K562 (cell line): ENCODE data around the gene ZMYND19. TPM values are rescaled to one million over a fixed set of nuclear protein-coding genes. Genes with fewer than 3 reads are reported as not detected.

Experiments used
- ARNT ChIP-seq, 2 experiments: fragments of 450-650 bp; IDR thresholded peaks; 2 replicates each; pipeline ENCODE4 v1.6.1; 2016; ENCODE audit warnings: mild to moderate bottlenecking in 1 of 2
- ATF1 ChIP-seq, 2 experiments: fragments of 450-650 bp in 1 of 2; IDR thresholded peaks; 2 replicates each; pipeline ENCODE4 v1.6.1; 2016; ENCODE audit warnings: missing compliant biosample characterization in 1 of 2, missing genetic modification characterization in 1 of 2
- EP400 ChIP-seq: fragments of 450-650 bp; IDR thresholded peaks from 2 replicates; pipeline ENCODE4 v1.6.1; 2017; ENCODE audit warnings: antibody characterized with exemption, mild to moderate bottlenecking, moderate library complexity
- GABPB2 ChIP-seq: fragments of 250-450 bp; sonication (Bioruptor Pico); conservative IDR thresholded peaks from 2 replicates; pipeline ENCODE4 v1.5.1; 2021; ENCODE audit warnings: mild to moderate bottlenecking
- HDAC8 ChIP-seq: fragments of 450-650 bp; IDR thresholded peaks from 2 replicates; pipeline ENCODE4 v1.6.1; 2016; ENCODE audit warnings: mild to moderate bottlenecking, missing genetic modification characterization, moderate library complexity, missing compliant biosample characterization
- HLTF ChIP-seq: fragments of 450-650 bp; IDR thresholded peaks from 2 replicates; pipeline ENCODE4 v1.6.1; 2016
- ILK ChIP-seq: fragments of 450-650 bp; IDR thresholded peaks from 2 replicates; pipeline ENCODE4 v1.6.1; 2016; ENCODE audit warnings: missing genetic modification characterization, low read depth, mild to moderate bottlenecking, missing compliant biosample characterization, moderate library complexity, borderline replicate concordance
- KDM4B ChIP-seq, 2 experiments: fragments of 450-650 bp in 1 of 2; sonication (generic) in 1 of 2; IDR thresholded peaks; 2 replicates each; pipeline ENCODE4 v1.6.1; 2016 to 2017; ENCODE audit warnings: borderline replicate concordance in 2 of 2, antibody characterized with exemption in 1 of 2, low read depth in 1 of 2, mild to moderate bottlenecking in 1 of 2
- KLF1 ChIP-seq: fragments of 450-650 bp; IDR thresholded peaks from 2 replicates; pipeline ENCODE4 v1.6.1; 2016; ENCODE audit warnings: missing genetic modification characterization, missing compliant biosample characterization
- KLF10 ChIP-seq: fragments of 250-450 bp; sonication (Bioruptor Pico); IDR thresholded peaks from 2 replicates; pipeline ENCODE4 v1.6.1; 2021; ENCODE audit warnings: matching md5 sums
- NUFIP1 ChIP-seq: fragments of 450-650 bp; IDR thresholded peaks from 2 replicates; pipeline ENCODE4 v1.6.1; 2018; ENCODE audit not compliant: partially characterized antibody
- PHF21A ChIP-seq: fragments of 450-650 bp; IDR thresholded peaks from 2 replicates; pipeline ENCODE4 v1.6.1; 2017; ENCODE audit warnings: low read depth, borderline replicate concordance
- PHF8 ChIP-seq: fragments of 200-600 bp; sonication (generic); IDR thresholded peaks from 2 replicates; pipeline ENCODE4 v1.6.1; 2012; ENCODE audit warnings: mixed run types, mild to moderate bottlenecking, inconsistent platforms, low read length, moderate library complexity, borderline replicate concordance
- POLR2G ChIP-seq: fragments of 200-400 bp; formaldehyde crosslinking; IDR thresholded peaks from 2 replicates; pipeline ENCODE4 v1.6.1; 2017; ENCODE audit warnings: low read depth, mild to moderate bottlenecking, antibody characterized with exemption, low read length, moderate library complexity
- SIRT6 ChIP-seq: IDR thresholded peaks from one replicate; pipeline ENCODE4 v1.6.1; 2012; ENCODE audit warnings: low read depth, mild to moderate bottlenecking, control low read depth, inconsistent platforms, low read length, moderate library complexity
- TAF7 ChIP-seq: fragments of 450-650 bp; IDR thresholded peaks from 2 replicates; pipeline ENCODE4 v1.6.1; 2016; ENCODE audit warnings: missing genetic modification characterization, missing compliant biosample characterization
- TBL1XR1 ChIP-seq, 2 experiments: IDR thresholded peaks; 2 replicates each; pipeline ENCODE4 v1.6.1; 2012; ENCODE audit warnings: improper control_type of control experiment in 2 of 2, low read length in 2 of 2, mild to moderate bottlenecking in 1 of 2
- TBP ChIP-seq: optimal IDR thresholded peaks from 2 replicates; pipeline ENCODE3; 2011; ENCODE audit warnings: low read depth, low read length, improper control_type of control experiment
- TFE3 ChIP-seq: fragments of 450-650 bp; formaldehyde crosslinking; IDR thresholded peaks from 2 replicates; pipeline ENCODE4 v1.4.0; 2020; ENCODE audit warnings: mild to moderate bottlenecking, mixed read lengths
- TSC22D4 ChIP-seq: fragments of 450-650 bp; IDR thresholded peaks from 2 replicates; pipeline ENCODE4 v1.6.1; 2016; ENCODE audit warnings: missing genetic modification characterization, missing biosample characterization, control low read depth
- ZFP1 ChIP-seq: fragments of 450-650 bp; formaldehyde crosslinking; IDR thresholded peaks from 2 replicates; pipeline ENCODE4 v1.4.0; 2020; ENCODE audit warnings: mild to moderate bottlenecking, mixed read lengths
- ZHX1 ChIP-seq: fragments of 150-350 bp; conservative IDR thresholded peaks from 2 replicates; pipeline ENCODE4 v1.6.1; 2014; ENCODE audit warnings: low read length
- ZNF12 ChIP-seq: sonication (generic); formaldehyde crosslinking; IDR thresholded peaks from 2 replicates; pipeline ENCODE4 v1.4.0; 2020; ENCODE audit warnings: mild to moderate bottlenecking, missing genetic modification reagents
- ZNF146 ChIP-seq: IDR thresholded peaks from one replicate; pipeline ENCODE4 v1.6.1; 2018; ENCODE audit warnings: missing compliant biosample characterization; ENCODE audit not compliant: unreplicated experiment
- ZNF232 ChIP-seq: sonication (generic); formaldehyde crosslinking; IDR thresholded peaks from 2 replicates; pipeline ENCODE4 v1.8.0; 2022; ENCODE audit warnings: mild to moderate bottlenecking, missing genetic modification reagents
- ZNF431 ChIP-seq: sonication (generic); formaldehyde crosslinking; IDR thresholded peaks from 2 replicates; pipeline ENCODE4 v1.8.0; 2022; ENCODE audit warnings: mild to moderate bottlenecking, missing genetic modification reagents
- ZSCAN29 ChIP-seq: fragments of 450-650 bp; IDR thresholded peaks from 2 replicates; pipeline ENCODE4 v1.6.1; 2017
- polyA plus RNA-seq, 8 experiments: library from polyadenylated mRNA; depleted of rRNA in 4 of 8; stranded (reverse) in 5 of 8; unstranded in 3 of 8; fragments of >200 nt; fragmentation: Nextera tagmentation in 2 of 8; fragmentation: Illumina TruSeq in 1 of 8; extraction: Ambion mirVana in 2 of 8; extraction: Trizol in 1 of 8; gene quantifications; 2 replicates each; pipeline versions ENCODE4 v1.2.1 to v1.2.3, GENCODE V29; 2011 to 2014; ENCODE audit warnings: inconsistent platforms in 1 of 8, missing spikeins in 1 of 8
- total RNA-seq, 7 experiments: library from RNA; depleted of rRNA in 6 of 7; stranded (reverse); fragments of >200 nt in 6 of 7; fragmentation: Illumina TruSeq in 2 of 7; extraction: Trizol in 2 of 7; gene quantifications; 2 replicates each; pipeline versions ENCODE4 v1.2.1 to v1.2.3, GENCODE V29; 2011 to 2021; ENCODE audit warnings: low replicate concordance in 1 of 7

Gene ZMYND19
- total and polyA plus RNA-seq, 9 of the 15 experiments (the other 6 are each of a cell fraction or from before 2014, with no cell fraction given) = 1.0 to 86.7 (median 44.0) TPM

- TF ChIP-seq ZNF146 (no peak), ZSCAN29 (no peak), TBL1XR1 (IDR thresholded peaks at IDR 0.05; ENCODE audit: low read length in 2 of 2) (no peak), ZNF12 (no peak), ILK (tag) (no peak), TSC22D4 (tag) (no peak), PHF21A (no peak), ARNT (IDR thresholded peaks at IDR 0.05) (no peak; a peak in 1 of 4 replicates), ATF1 (CRISPR knock-in tag; IDR thresholded peaks at IDR 0.05) (no peak), ATF1 (tag; IDR thresholded peaks at IDR 0.05) (no peak), HDAC8 (no peak), ZFP1 (CRISPR knock-in tag) (no peak), KDM4B (IDR thresholded peaks at IDR 0.05; ENCODE audit: borderline replicate concordance in 2 of 2, low read depth in 1 of 2) (no peak), TFE3 (CRISPR knock-in tag) (peak; percentile 7; the same call in 1 of the 2 replicates), TAF7 (no peak), POLR2G (no peak), EP400 (peak; percentile 73), NUFIP1 (no peak), HLTF (no peak), PHF8 (no peak), KLF1 (tag) (no peak), GABPB2 (no peak), SIRT6 (no peak), ZHX1 (no peak), TBP (peak; percentile 56), KLF10 (CRISPR knock-in tag) (no peak), ZNF431 (no peak), ZNF232 (CRISPR knock-in tag) (no peak)
Observed at GRCh38 chr9:137534256-137535119, 55.8 kb downstream of the ZMYND19 start (continued).
